ENCODE data around the gene BACH2. TPM values are rescaled to one million over a fixed set of nuclear protein-coding genes. Genes with fewer than 3 reads are reported as not detected.
A peak's percentile ranks its signal among the peaks of the same experiment; 100 is the strongest.

The BACH2 gene
- total and polyA plus RNA-seq, 7 experiments from 2014 or later, result 24.8 to 193 (median 117) TPM

DNA sequence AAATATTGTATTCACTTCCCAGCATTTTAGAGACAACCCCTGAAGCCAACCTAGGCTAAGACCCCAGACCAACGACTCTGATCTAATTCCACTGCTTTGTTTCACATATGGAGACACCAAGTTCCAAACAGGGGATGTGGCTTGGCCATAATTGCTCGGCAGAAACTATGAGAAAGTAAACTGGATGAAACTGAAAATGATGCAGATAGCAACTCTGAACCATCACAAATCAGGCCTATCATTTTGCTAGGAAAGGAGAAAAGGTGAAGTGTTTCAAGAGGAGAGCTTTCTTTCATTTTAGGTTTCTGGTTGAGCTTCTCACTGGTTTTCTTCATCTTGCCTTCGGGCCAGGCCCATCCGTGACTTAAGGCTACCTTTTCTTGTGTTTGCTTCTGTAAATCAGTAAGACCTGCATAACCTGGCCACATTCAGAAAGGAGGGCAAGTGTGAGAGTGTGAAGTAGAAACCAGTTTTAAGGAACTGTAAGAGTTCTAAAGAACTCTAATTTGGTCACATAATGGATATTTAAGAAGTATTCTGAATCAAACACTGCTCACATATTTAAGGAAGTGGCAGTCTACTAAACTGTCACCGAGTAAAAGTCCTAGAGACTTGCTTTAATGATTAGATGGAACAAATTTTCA lies 105.8 kb downstream of the BACH2 start:
- H3K9me3 Mint-ChIP-seq, result no peaks in the 10 kb centered on the region
- no peak for ATAC-seq
- Histone ChIP-seq H3K27ac (ENCODE audit: low read depth, low read length) (peak overlapping the region; percentile 67), H3K4me3 (ENCODE audit: low read length) (peak overlapping the region; percentile 12), H3K36me3 (ENCODE audit: control insufficient read depth in 2 of 3, insufficient read depth in 3 of 3, low read length in 3 of 3) (no peaks in the 10 kb centered on the region), H3K4me1 (ENCODE audit: control insufficient read depth in 2 of 2, insufficient read depth in 2 of 2, low read length in 2 of 2) (peaks cover 0 to 87% of the 10 kb centered on the region in 2 donors), H3K27me3 (ENCODE audit: control insufficient read depth in 2 of 2, insufficient read depth in 2 of 2, low read length in 2 of 2) (no peaks in the 10 kb centered on the region), H3K9me3 (ENCODE audit: control insufficient read depth in 2 of 3, low read length in 3 of 3) (no peaks in the 10 kb centered on the region)
- H3K36me3 Mint-ChIP-seq, result peaks cover 0 to 12% (median 4%) of the 10 kb centered on the region in 5 donors
- ChIA-PET CTCF (interaction anchor here (0.7 to 1.9 kb wide), 3 partner anchors 10 to 46 kb away, joined by 3 to 8 read pairs (median 3); no protein-coding TSS in a partner anchor), POLR2A (interaction anchor here (0.7 to 2.0 kb wide), 7 partner anchors 9 to 112 kb away, joined by 3 to 6 read pairs (median 5); no protein-coding TSS in a partner anchor)
- peak overlapping the region; percentile 71 to 98 (median 92) for H3K27ac Mint-ChIP-seq
- DNase-seq, result peak in 1 of 9 donors; percentile 25
- H3K27me3 Mint-ChIP-seq, result no peaks in the 10 kb centered on the region
- H3K4me1 Mint-ChIP-seq, result peaks cover 34 to 100% (median 94%) of the 10 kb centered on the region in 7 donors
- intact Hi-C loops (cut with micrococcal nuclease), result no loop called here
- peak overlapping the region; percentile 26 to 83 (median 69) for H3K4me3 Mint-ChIP-seq

DNA sequence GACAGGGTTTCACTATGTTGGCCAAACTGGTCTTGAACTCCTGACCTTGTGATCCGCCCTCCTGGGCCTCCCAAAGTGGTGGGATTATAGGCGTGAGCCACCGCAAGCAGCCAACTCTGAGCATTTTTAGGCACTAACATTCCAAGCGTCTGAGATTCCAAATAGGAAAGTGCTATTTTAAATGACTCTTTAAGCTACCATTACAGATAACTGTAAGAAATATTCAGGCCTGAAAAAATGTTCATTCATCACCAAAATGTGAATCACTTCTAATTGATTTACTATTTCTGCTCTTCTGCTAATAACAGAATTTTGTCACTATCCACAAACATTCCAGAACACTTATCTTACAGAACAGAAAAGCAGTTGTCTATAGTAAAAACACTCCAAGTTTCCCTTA lies 106.5 kb downstream of the BACH2 start:
- no peaks in the 10 kb centered on the region for H3K27me3 Mint-ChIP-seq
- ATAC-seq, result no peak
- peaks cover 0 to 10% (median 4%) of the 10 kb centered on the region in 5 donors for H3K36me3 Mint-ChIP-seq
- H3K27ac ChIP-seq (ENCODE audit: low read depth, low read length), result peak overlapping the region; percentile 67
- no peaks in the 10 kb centered on the region for H3K9me3 Mint-ChIP-seq
- intact Hi-C loops (cut with micrococcal nuclease), result no loop called here
- CTCF ChIA-PET, result interaction anchor here (1.9 kb wide), 1 partner anchor 10 kb away, joined by 8 read pairs; no protein-coding TSS in a partner anchor
- H3K4me1 Mint-ChIP-seq, result peaks cover 29 to 100% (median 91%) of the 10 kb centered on the region in 7 donors
- POLR2A ChIA-PET, result interaction anchor here (0.7 to 2.0 kb wide), 7 partner anchors 8 to 108 kb away, joined by 3 to 6 read pairs (median 5); no protein-coding TSS in a partner anchor
- no peaks in the 10 kb centered on the region for H3K27me3 ChIP-seq (ENCODE audit: control insufficient read depth in 2 of 2, insufficient read depth in 2 of 2, low read length in 2 of 2)
- H3K9me3 ChIP-seq (ENCODE audit: control insufficient read depth in 2 of 3, low read length in 3 of 3), result no peaks in the 10 kb centered on the region
- DNase-seq, result no peak
- H3K4me3 Mint-ChIP-seq, result peak overlapping the region in 7 of 10 donors; percentile 13 to 81 (median 46)
- H3K36me3 ChIP-seq (ENCODE audit: control insufficient read depth in 2 of 3, insufficient read depth in 3 of 3, low read length in 3 of 3), result no peaks in the 10 kb centered on the region
- no peak overlapping the region for H3K4me3 ChIP-seq (ENCODE audit: low read length)
- H3K4me1 ChIP-seq (ENCODE audit: control insufficient read depth in 2 of 2, insufficient read depth in 2 of 2, low read length in 2 of 2), result peaks cover 0 to 84% of the 10 kb centered on the region in 2 donors
- peak overlapping the region; percentile 71 to 98 (median 92) for H3K27ac Mint-ChIP-seq

DNA sequence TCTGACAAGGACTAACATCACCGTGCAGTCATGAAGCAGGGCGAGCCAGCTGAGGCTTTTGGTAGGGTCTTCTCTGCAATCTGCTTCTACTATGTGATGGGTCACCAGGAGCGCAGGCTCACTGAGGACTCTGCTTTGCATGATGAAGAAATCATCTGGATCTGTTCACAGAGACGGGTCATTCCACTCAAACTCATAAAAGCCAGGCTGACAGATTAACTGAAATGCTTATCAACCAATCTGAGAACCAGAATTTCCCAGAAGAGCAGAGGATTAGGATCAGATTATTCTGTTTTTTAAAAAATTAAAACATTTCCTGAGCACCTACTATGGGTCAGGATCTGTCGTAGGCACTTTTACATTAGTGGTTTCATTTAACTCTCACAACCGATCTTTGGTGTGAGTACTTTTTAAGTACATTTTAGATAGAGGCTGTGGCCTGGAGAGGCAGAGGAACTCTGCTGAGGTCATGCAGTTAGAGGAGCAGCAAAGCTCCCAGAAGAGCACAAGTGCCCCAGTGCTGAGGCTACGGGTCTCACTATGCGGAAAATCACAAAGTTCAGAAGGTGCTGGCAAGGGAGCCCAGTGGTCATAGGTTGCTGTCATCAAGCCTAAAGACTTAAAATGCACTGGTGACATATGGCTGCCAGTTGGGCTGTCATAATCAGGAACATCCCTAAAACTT lies 109.1 kb downstream of the BACH2 start:
- peak overlapping the region; percentile 72 to 90 (median 82) for H3K4me3 Mint-ChIP-seq
- ChIA-PET CTCF (interaction anchor here (0.5 to 2.0 kb wide), 5 partner anchors 10 to 292 kb away, joined by 3 to 6 read pairs (median 3); no protein-coding TSS in a partner anchor), POLR2A (interaction anchor here (0.6 to 1.8 kb wide), 8 partner anchors 11 to 108 kb away, joined by 3 to 6 read pairs (median 3); partner anchors contain the start of gene BACH2)
- Histone ChIP-seq H3K36me3 (ENCODE audit: control insufficient read depth in 2 of 3, insufficient read depth in 3 of 3, low read length in 3 of 3) (no peaks in the 10 kb centered on the region), H3K4me3 (ENCODE audit: low read length) (peak overlapping the region; percentile 32), H3K4me1 (ENCODE audit: control insufficient read depth in 2 of 2, insufficient read depth in 2 of 2, low read length in 2 of 2) (peaks cover 0 to 81% of the 10 kb centered on the region in 2 donors), H3K27ac (ENCODE audit: low read depth, low read length) (peak overlapping the region; percentile 92), H3K27me3 (ENCODE audit: control insufficient read depth in 2 of 2, insufficient read depth in 2 of 2, low read length in 2 of 2) (no peaks in the 10 kb centered on the region), H3K9me3 (ENCODE audit: control insufficient read depth in 2 of 3, low read length in 3 of 3) (no peaks in the 10 kb centered on the region)
- peak in 2 of 9 donors; percentile 31 to 47 for DNase-seq
- intact Hi-C loops (cut with micrococcal nuclease), result loop anchor here (1.0 to 5.0 kb wide), 13 partner anchors 8 to 370 kb away; partner anchors contain the start of genes BACH2 (in 1 of the 2) and MDN1 (in 1 of the 2)
- H3K36me3 Mint-ChIP-seq, result peaks cover 0 to 7% (median 0%) of the 10 kb centered on the region in 5 donors
- H3K9me3 Mint-ChIP-seq, result no peaks in the 10 kb centered on the region
- H3K4me1 Mint-ChIP-seq, result peaks cover 36 to 100% (median 91%) of the 10 kb centered on the region in 7 donors
- peak overlapping the region; percentile 95 to 99 (median 97) for H3K27ac Mint-ChIP-seq
- no peaks in the 10 kb centered on the region for H3K27me3 Mint-ChIP-seq
- peak; percentile 61 for ATAC-seq

- intact Hi-C loops (cut with micrococcal nuclease), result loop anchor here (1.0 to 5.0 kb wide), 13 partner anchors 8 to 370 kb away; partner anchors contain the start of genes BACH2 (in 1 of the 2) and MDN1 (in 1 of the 2)
- ChIA-PET POLR2A (interaction anchor here (0.5 to 1.8 kb wide), 11 partner anchors 9 to 109 kb away, joined by 3 to 6 read pairs (median 3); partner anchors contain the start of gene BACH2), CTCF (interaction anchor here (1.1 to 2.0 kb wide), 2 partner anchors 9 to 246 kb away, joined by 3 to 6 read pairs; no protein-coding TSS in a partner anchor)
- Mint-ChIP-seq H3K36me3 (peaks cover 0 to 7% (median 6%) of the 10 kb centered on the region in 5 donors), H3K27me3 (no peaks in the 10 kb centered on the region), H3K4me1 (peaks cover 43 to 100% (median 91%) of the 10 kb centered on the region in 7 donors), H3K4me3 (peak overlapping the region; percentile 72 to 90 (median 82)), H3K9me3 (no peaks in the 10 kb centered on the region), H3K27ac (peak overlapping the region; percentile 95 to 99 (median 97))
- ATAC-seq (peak; percentile 86), DNase-seq (peak in 7 of 9 donors; percentile 55 to 77 (median 72))
- H3K36me3 ChIP-seq (ENCODE audit: control insufficient read depth in 2 of 3, insufficient read depth in 3 of 3, low read length in 3 of 3), result no peaks in the 10 kb centered on the region
- H3K27me3 ChIP-seq (ENCODE audit: control insufficient read depth in 2 of 2, insufficient read depth in 2 of 2, low read length in 2 of 2), result no peaks in the 10 kb centered on the region
- peak overlapping the region; percentile 32 for H3K4me3 ChIP-seq (ENCODE audit: low read length)
- H3K9me3 ChIP-seq (ENCODE audit: control insufficient read depth in 2 of 3, low read length in 3 of 3), result no peaks in the 10 kb centered on the region
- H3K4me1 ChIP-seq (ENCODE audit: control insufficient read depth in 2 of 2, insufficient read depth in 2 of 2, low read length in 2 of 2), result peaks cover 0 to 83% of the 10 kb centered on the region in 2 donors
- peak overlapping the region; percentile 92 for H3K27ac ChIP-seq (ENCODE audit: low read depth, low read length)
These were observed 109.8 kb downstream of the BACH2 start for GRCh38 chr6:90186637-90187371.

DNA sequence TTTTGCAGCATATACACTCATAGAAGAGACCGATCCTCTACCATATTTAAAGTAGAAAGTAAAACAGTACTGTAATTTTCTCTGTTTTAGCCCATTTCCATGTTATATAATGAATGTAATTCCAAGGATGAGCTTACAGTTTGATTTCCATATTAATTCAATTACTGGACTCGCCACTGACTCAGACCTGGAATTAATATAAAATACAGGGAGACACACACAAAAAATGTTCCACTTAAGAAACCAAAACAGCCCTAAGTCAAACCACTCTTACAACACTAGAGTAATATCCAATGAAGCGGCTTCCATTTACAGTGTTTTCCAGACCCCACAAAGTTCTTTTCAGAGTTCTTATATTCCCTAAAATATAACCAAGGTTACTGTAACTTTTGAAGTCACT lies 110.6 kb downstream of the BACH2 start:
- Mint-ChIP-seq H3K4me1 (peaks cover 43 to 100% (median 90%) of the 10 kb centered on the region in 7 donors), H3K36me3 (peaks cover 0 to 10% (median 8%) of the 10 kb centered on the region in 5 donors), H3K27ac (peak overlapping the region; percentile 95 to 99 (median 97)), H3K27me3 (no peaks in the 10 kb centered on the region), H3K9me3 (no peaks in the 10 kb centered on the region), H3K4me3 (peak overlapping the region; percentile 29 to 90 (median 82))
- Histone ChIP-seq H3K36me3 (ENCODE audit: control insufficient read depth in 2 of 3, insufficient read depth in 3 of 3, low read length in 3 of 3) (no peaks in the 10 kb centered on the region), H3K4me1 (ENCODE audit: control insufficient read depth in 2 of 2, insufficient read depth in 2 of 2, low read length in 2 of 2) (peaks cover 0 to 77% of the 10 kb centered on the region in 2 donors), H3K9me3 (ENCODE audit: control insufficient read depth in 2 of 3, low read length in 3 of 3) (no peaks in the 10 kb centered on the region), H3K27ac (ENCODE audit: low read depth, low read length) (peak overlapping the region; percentile 92), H3K27me3 (ENCODE audit: control insufficient read depth in 2 of 2, insufficient read depth in 2 of 2, low read length in 2 of 2) (no peaks in the 10 kb centered on the region), H3K4me3 (ENCODE audit: low read length) (no peak overlapping the region)
- CTCF ChIA-PET, result interaction anchor here (1.1 to 2.0 kb wide), 2 partner anchors 8 to 246 kb away, joined by 3 to 6 read pairs; no protein-coding TSS in a partner anchor
- POLR2A ChIA-PET, result interaction anchor here (0.5 to 1.3 kb wide), 10 partner anchors 9 to 108 kb away, joined by 3 to 4 read pairs (median 3); no protein-coding TSS in a partner anchor
- no peak for ATAC-seq
- intact Hi-C loops (cut with micrococcal nuclease), result loop anchor here (2.0 to 5.0 kb wide), 7 partner anchors 13 to 369 kb away; partner anchors contain the start of gene MDN1 (in 1 of the 2)
- DNase-seq, result no peak

All from naive thymus-derived CD4-positive, alpha-beta T cell (primary cell).